Fibroblast of lung (primary cell): ENCODE data around the gene PTEN. TPM values are rescaled to one million over a fixed set of nuclear protein-coding genes. Genes with fewer than 3 reads are reported as not detected.
A peak's percentile ranks its signal among the peaks of the same experiment; 100 is the strongest.

ENCODE experiments used
- DNase-seq, 2 donors: peaks; one replicate each; pipeline versions ENCODE4 v3.0.0 to v3.0.0-alpha.2; 2010; ENCODE audit warnings: low read depth in 2 of 2
- H2AFZ ChIP-seq: 2 replicates; pipeline ENCODE4 v1.5.1; 2012; ENCODE audit warnings: low read length, control low read depth, inconsistent platforms
- H3K27ac ChIP-seq: 2 replicates; pipeline ENCODE4 v1.5.1; 2011; ENCODE audit warnings: low read length, control low read depth; ENCODE audit not compliant: insufficient read depth
- H3K27me3 ChIP-seq: 2 replicates; pipeline ENCODE4 v1.5.1; 2011; ENCODE audit warnings: mild to moderate bottlenecking, low read length; ENCODE audit not compliant: control insufficient read depth, insufficient read depth
- H3K36me3 ChIP-seq: 2 replicates; pipeline ENCODE4 v1.5.1; 2011; ENCODE audit warnings: low read length; ENCODE audit not compliant: control insufficient read depth, insufficient read depth
- H3K4me1 ChIP-seq: 2 replicates; pipeline ENCODE4 v1.5.1; 2011; ENCODE audit warnings: low read length; ENCODE audit not compliant: control insufficient read depth, insufficient read depth; ENCODE audit errors: extremely low read depth
- H3K4me2 ChIP-seq: 2 replicates; pipeline ENCODE4 v1.5.1; 2011; ENCODE audit warnings: low read length, control low read depth; ENCODE audit not compliant: insufficient read depth; ENCODE audit errors: extremely low read depth
- H3K4me3 ChIP-seq, 4 experiments: fragments of 200-600 bp in 1 of 4; sonication (generic) in 1 of 4; replicated peaks in 1 of 4; 2 replicates each; pipeline ENCODE4 v1.5.1; 2011 to 2016; ENCODE audit warnings: low read length in 4 of 4, low read depth in 3 of 4, mild to moderate bottlenecking in 3 of 4, control low read depth in 2 of 4, inconsistent platforms in 1 of 4, mixed read lengths in 1 of 4; ENCODE audit not compliant: insufficient read depth in 1 of 4; ENCODE audit errors: control extremely low read depth in 1 of 4
- H3K79me2 ChIP-seq: 2 replicates; pipeline ENCODE4 v1.5.1; 2012; ENCODE audit warnings: mild to moderate bottlenecking, low read length, inconsistent platforms; ENCODE audit not compliant: control insufficient read depth, insufficient read depth
- H3K9ac ChIP-seq: 2 replicates; pipeline ENCODE4 v1.5.1; 2011; ENCODE audit warnings: mild to moderate bottlenecking, low read length, control low read depth; ENCODE audit not compliant: insufficient read depth
- H3K9me3 ChIP-seq: 2 replicates; pipeline ENCODE4 v1.5.1; 2012; ENCODE audit warnings: low read depth, low read length; ENCODE audit not compliant: control insufficient read depth, insufficient read depth
- H4K20me1 ChIP-seq: 2 replicates; pipeline ENCODE4 v1.5.1; 2011; ENCODE audit warnings: low read length; ENCODE audit not compliant: control insufficient read depth, insufficient read depth; ENCODE audit errors: extremely low read depth
- CTCF ChIP-seq, 2 donors: IDR thresholded peaks in 1 of 2; conservative IDR thresholded peaks in 1 of 2; 1 replicate in 1 of 2; 2 replicates in 1 of 2; pipeline ENCODE4 v1.5.1; 2011 to 2012; ENCODE audit warnings: low read length in 2 of 2, control low read depth in 1 of 2, inconsistent platforms in 1 of 2, low read depth in 1 of 2, mild to moderate bottlenecking in 1 of 2
- EZH2 ChIP-seq: IDR thresholded peaks from 2 replicates; pipeline ENCODE4 v1.5.1; 2012; ENCODE audit warnings: low read length, control low read depth, mild to moderate bottlenecking; ENCODE audit errors: missing control alignments
- polyA plus RNA-seq, 2 donors: library from polyadenylated mRNA; depleted of rRNA in 1 of 2; stranded (reverse) in 1 of 2; unstranded in 1 of 2; fragments of >200 nt; gene quantifications; 2 replicates each; pipeline ENCODE4 v1.2.1, GENCODE V29; 2011 to 2012; ENCODE audit warnings: missing spikeins in 1 of 2
- total RNA-seq: library from RNA; depleted of rRNA; stranded (reverse); fragments of >200 nt; gene quantifications from 2 replicates; pipeline ENCODE4 v1.2.1, GENCODE V29; 2014

Gene PTEN
- total and polyA plus RNA-seq, 2 donors (not counting 1 experiment from before 2014, with no cell fraction given), result 60.2 to 200 TPM

- DNase-seq, result peak; percentile 27 to 32
- TF ChIP-seq CTCF (conservative IDR thresholded peaks at IDR 0.05 in 1 of 2, IDR thresholded peaks at IDR 0.05 in 1 of 2; ENCODE audit: low read depth in 1 of 2, low read length in 2 of 2), result no peak
- no peak for TF ChIP-seq EZH2
- Histone ChIP-seq H4K20me1 (no peaks in the 10 kb centered on the region), H2AFZ (no peak overlapping the region), H3K4me1 (no peaks in the 10 kb centered on the region), H3K27ac (no peak overlapping the region), H3K36me3 (no peaks in the 10 kb centered on the region), H3K4me2 (no peak overlapping the region), H3K79me2 (no peaks in the 10 kb centered on the region), H3K4me3 (no peak overlapping the region), H3K9me3 (no peaks in the 10 kb centered on the region), H3K27me3 (no peaks in the 10 kb centered on the region), H3K9ac (no peak overlapping the region)
These were observed 128.5 kb downstream of the PTEN start for GRCh38 chr10:87991946-87992345.

DNA sequence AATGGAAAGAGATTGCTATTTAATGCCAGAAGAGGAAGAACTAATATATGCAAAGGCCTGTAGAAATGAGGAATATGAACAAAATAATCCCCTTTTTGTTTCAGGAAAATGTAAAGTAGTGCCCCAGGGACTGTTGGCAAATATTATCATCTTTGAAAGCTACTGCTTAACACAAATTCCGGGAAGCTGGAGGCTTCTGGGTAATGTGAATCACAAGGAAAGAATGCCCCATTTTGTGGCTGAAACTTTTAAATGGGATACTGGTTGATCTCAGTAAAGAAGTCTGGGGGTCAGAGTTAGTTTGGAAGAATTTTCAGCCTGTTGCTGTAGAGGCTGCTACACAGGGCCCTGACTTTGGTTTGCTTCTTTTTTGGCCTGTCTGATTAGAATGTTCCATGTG lies 141.0 kb downstream of the PTEN start:
- H3K4me3 ChIP-seq, result no peak overlapping the region
- H3K9ac ChIP-seq, result no peak overlapping the region
- H2AFZ ChIP-seq, result no peak overlapping the region
- H3K36me3 ChIP-seq, result no peaks in the 10 kb centered on the region
- no peaks in the 10 kb centered on the region for H3K9me3 ChIP-seq
- peak; percentile 12 to 75 for DNase-seq
- H3K4me1 ChIP-seq, result no peaks in the 10 kb centered on the region
- no peaks in the 10 kb centered on the region for H3K27me3 ChIP-seq
- no peak overlapping the region for H3K27ac ChIP-seq
- no peaks in the 10 kb centered on the region for H4K20me1 ChIP-seq
- no peaks in the 10 kb centered on the region for H3K79me2 ChIP-seq
- H3K4me2 ChIP-seq, result no peak overlapping the region
- no peak for TF ChIP-seq CTCF (conservative IDR thresholded peaks at IDR 0.05 in 1 of 2, IDR thresholded peaks at IDR 0.05 in 1 of 2; ENCODE audit: low read depth in 1 of 2, low read length in 2 of 2)

GRCh38 chr10:88006261-88006660 lies 142.8 kb downstream of the PTEN start:
- Histone ChIP-seq H3K9me3 (no peaks in the 10 kb centered on the region), H3K4me3 (no peak overlapping the region), H3K27me3 (no peaks in the 10 kb centered on the region), H4K20me1 (no peaks in the 10 kb centered on the region), H3K79me2 (no peaks in the 10 kb centered on the region), H3K9ac (no peak overlapping the region), H3K36me3 (no peaks in the 10 kb centered on the region), H2AFZ (no peak overlapping the region), H3K4me2 (no peak overlapping the region), H3K27ac (no peak overlapping the region), H3K4me1 (no peaks in the 10 kb centered on the region)
- no peak for DNase-seq
- no peak for TF ChIP-seq CTCF (conservative IDR thresholded peaks at IDR 0.05 in 1 of 2, IDR thresholded peaks at IDR 0.05 in 1 of 2; ENCODE audit: low read depth in 1 of 2, low read length in 2 of 2)
- no peak for TF ChIP-seq EZH2
